ENCODE data around the gene COQ5. TPM values are rescaled to one million over a fixed set of nuclear protein-coding genes. Genes with fewer than 3 reads are reported as not detected.

The COQ5 gene
- total and polyA plus RNA-seq, 8 donors = 7.2 to 24.3 (median 12.9) TPM

DNA sequence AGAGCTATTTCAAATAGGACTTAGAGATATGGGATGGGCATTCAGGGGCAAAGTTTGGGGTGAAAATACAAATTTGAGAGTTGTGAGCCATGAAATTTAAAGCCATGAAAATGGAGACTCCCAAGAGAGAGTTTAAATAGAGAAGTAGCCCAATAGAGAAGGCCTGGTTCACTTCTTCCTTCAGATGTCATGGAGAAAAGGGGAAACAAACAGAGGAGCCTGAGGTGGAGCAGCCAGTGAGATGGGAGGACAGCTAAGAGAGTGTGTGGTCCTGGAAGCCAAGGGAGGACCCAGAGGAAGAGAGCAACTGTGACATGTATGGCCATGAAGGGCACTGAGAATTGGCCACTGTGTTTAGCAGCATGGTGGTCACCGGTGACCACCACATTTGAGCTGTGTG lies 45.3 kb downstream of the COQ5 start:
- no peak for ATAC-seq

DNA sequence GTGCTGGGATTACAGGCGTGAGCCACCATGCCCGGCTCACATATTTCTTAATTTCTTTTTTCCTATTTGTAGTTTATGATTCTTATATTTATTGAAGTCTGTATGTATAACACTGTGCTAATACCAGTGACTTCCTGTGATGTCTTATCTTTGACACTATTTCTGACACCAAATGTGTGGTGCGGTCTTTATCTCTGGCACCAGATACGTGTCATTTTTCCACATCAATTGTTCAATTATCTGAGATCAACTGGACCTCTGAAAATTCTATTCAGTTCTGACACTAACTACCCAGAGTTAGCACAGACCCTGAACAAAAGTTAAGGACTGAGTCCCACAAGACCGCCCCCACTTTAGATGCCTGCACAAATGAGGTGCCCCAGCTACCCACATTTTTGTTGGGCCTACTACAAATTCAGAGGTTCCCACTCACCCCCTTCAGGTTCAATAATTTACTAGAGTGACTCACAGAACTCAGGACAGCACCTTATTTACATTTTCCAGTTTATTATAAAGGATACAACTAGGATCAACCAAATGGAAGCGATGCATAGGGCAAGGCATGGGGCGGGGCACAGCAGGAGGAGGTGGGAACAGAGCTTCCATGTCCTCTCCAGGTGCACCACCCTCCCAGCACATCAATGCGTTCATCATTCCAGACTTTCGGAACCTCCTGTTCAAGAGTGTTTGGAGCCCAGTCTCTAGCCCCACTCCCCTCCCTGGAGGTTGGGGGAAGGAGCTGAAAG lies 47.8 kb downstream of the COQ5 start:
- ATAC-seq (no peak), FAIRE-seq (no peak)
- no peaks in the 10 kb centered on the region for H3K36me3 ChIP-seq

More for the DNA sequence above, 45.3 kb downstream of the COQ5 start:
- intact Hi-C loops (cut with DNase I) = no loop called here
- no peak overlapping the region for H3K27ac ChIP-seq
- H3K36me3 ChIP-seq = no peaks in the 10 kb centered on the region
- no peak for FAIRE-seq
- H3K4me3 ChIP-seq = no peak overlapping the region
- no peak for DNase-seq
- TF ChIP-seq, protein P1, sequence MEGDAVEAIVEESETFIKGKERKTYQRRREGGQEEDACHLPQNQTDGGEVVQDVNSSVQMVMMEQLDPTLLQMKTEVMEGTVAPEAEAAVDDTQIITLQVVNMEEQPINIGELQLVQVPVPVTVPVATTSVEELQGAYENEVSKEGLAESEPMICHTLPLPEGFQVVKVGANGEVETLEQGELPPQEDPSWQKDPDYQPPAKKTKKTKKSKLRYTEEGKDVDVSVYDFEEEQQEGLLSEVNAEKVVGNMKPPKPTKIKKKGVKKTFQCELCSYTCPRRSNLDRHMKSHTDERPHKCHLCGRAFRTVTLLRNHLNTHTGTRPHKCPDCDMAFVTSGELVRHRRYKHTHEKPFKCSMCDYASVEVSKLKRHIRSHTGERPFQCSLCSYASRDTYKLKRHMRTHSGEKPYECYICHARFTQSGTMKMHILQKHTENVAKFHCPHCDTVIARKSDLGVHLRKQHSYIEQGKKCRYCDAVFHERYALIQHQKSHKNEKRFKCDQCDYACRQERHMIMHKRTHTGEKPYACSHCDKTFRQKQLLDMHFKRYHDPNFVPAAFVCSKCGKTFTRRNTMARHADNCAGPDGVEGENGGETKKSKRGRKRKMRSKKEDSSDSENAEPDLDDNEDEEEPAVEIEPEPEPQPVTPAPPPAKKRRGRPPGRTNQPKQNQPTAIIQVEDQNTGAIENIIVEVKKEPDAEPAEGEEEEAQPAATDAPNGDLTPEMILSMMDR (IDR thresholded peaks at IDR 0.05) = no peak
- no peaks in the 10 kb centered on the region for H3K27me3 ChIP-seq
- no peaks in the 10 kb centered on the region for H3K9me3 ChIP-seq
- peaks cover 0 to 3% (median 0%) of the 10 kb centered on the region in 3 donors for H3K4me1 ChIP-seq
- 97 to 100% methylated on average over 1 of the region's 1 CpG for WGBS, 2 donors

DNA sequence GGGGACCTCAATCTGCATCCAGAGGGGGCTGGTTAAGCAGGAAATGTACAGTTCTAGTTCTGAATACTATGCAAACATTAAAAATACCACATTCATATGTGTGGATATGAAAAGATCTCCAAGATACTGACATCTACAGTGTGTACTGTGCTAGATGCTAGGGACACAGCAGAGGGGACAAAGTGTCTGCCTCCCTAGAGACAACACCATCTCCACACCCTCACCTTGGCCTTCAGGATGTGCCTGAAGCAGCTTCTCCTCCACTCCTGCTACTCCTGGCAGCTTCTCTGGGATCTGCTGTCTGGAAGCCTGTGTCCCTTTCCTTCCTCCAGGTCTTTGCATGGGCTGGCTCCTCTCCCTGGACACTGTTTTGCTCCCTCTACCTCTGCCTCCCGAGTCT lies 48.7 kb downstream of the COQ5 start:
- intact Hi-C loops (cut with DNase I) = no loop called here
- H3K4me1 ChIP-seq = no peaks in the 10 kb centered on the region
- H3K27ac ChIP-seq = no peak overlapping the region
- no peaks in the 10 kb centered on the region for H3K27me3 ChIP-seq
- ATAC-seq (no peak), FAIRE-seq (no peak), DNase-seq (no peak)
- TF ChIP-seq, protein P1 (IDR thresholded peaks at IDR 0.05) = no peak
- H3K4me3 ChIP-seq = no peak overlapping the region
- WGBS, 2 donors = 54 to 69% methylated on average over 1 of the region's 1 CpG
- H3K9me3 ChIP-seq = no peaks in the 10 kb centered on the region
- H3K36me3 ChIP-seq = no peaks in the 10 kb centered on the region

More for the DNA sequence above, 47.8 kb downstream of the COQ5 start:
- intact Hi-C loops (cut with DNase I) = no loop called here
- H3K4me1 ChIP-seq = no peaks in the 10 kb centered on the region
- no peak overlapping the region for H3K4me3 ChIP-seq
- no peak for DNase-seq
- H3K9me3 ChIP-seq = no peaks in the 10 kb centered on the region
- TF ChIP-seq, protein P1 (IDR thresholded peaks at IDR 0.05) = no peak
- no peaks in the 10 kb centered on the region for H3K27me3 ChIP-seq
- no peak overlapping the region for H3K27ac ChIP-seq
- WGBS, 2 donors = 93 to 96% methylated on average over 9 of the region's 9 CpGs

DNA sequence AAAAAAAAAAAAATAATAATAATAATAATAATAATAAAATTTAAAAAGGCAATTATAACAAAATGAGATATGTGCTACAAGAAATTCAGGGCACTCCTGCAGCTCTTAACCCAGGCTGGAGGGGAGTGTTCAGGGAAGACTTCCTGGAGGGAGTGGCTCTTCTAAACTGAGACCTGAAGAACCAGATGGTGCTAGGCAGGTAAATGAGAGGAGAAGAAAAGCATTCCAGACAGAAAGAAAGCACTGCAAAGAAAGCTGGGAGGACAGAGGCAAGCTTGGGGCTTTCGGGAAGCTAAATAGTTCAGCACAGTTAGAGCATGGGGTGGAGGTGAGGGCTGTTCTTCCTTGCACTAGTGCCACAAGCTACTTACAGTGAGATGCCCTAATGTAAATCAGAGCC lies 49.5 kb downstream of the COQ5 start:
- intact Hi-C loops (cut with DNase I) = no loop called here
- H3K36me3 ChIP-seq = no peaks in the 10 kb centered on the region
- 94 to 96% methylated on average over 1 of the region's 1 CpG for WGBS, 2 donors
- FAIRE-seq (no peak), ATAC-seq (no peak), DNase-seq (no peak)
- no peaks in the 10 kb centered on the region for H3K4me1 ChIP-seq
- TF ChIP-seq, protein P1 (IDR thresholded peaks at IDR 0.05) = no peak
- H3K27me3 ChIP-seq = no peaks in the 10 kb centered on the region
- no peaks in the 10 kb centered on the region for H3K9me3 ChIP-seq
- no peak overlapping the region for H3K4me3 ChIP-seq
- no peak overlapping the region for H3K27ac ChIP-seq

DNA sequence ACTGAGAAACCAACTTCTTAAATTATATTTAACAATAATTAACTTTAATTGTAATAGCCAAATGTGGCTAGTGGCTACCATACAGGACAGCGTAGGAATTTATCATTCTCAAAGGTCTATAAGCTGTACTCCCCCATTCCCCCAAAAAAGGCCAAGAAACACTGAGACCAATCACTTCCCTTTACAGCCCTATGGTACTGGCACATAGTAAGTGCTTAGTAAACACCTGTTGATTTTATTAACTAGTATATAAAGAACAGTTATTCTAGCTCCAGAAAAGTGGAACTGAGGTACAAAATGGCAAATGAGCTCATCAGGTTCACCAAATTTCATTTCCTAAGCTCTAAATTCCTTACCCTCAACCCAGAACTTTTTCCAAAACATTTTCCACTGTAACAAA lies 53.3 kb downstream of the COQ5 start:
- FAIRE-seq (no peak), ATAC-seq (no peak), DNase-seq (no peak)
- intact Hi-C loops (cut with DNase I) = no loop called here
- no peak overlapping the region for H3K27ac ChIP-seq
- no peaks in the 10 kb centered on the region for H3K4me1 ChIP-seq
- no peaks in the 10 kb centered on the region for H3K27me3 ChIP-seq
- no peaks in the 10 kb centered on the region for H3K36me3 ChIP-seq
- WGBS, 2 donors = 98 to 100% methylated on average over 1 of the region's 1 CpG
- H3K4me3 ChIP-seq = no peak overlapping the region
- no peaks in the 10 kb centered on the region for H3K9me3 ChIP-seq
- TF ChIP-seq, protein P1 (IDR thresholded peaks at IDR 0.05) = no peak
